ENCODE results near the gene AVP. TPM values are rescaled to one million over a fixed set of nuclear protein-coding genes. Genes with fewer than 3 reads are reported as not detected.
A peak's percentile ranks its signal among the peaks of the same experiment; 100 is the strongest.

The AVP gene
- total and polyA plus RNA-seq, 2 of the 13 experiments (the other 11 are each of a cell fraction or from before 2014, with no cell fraction given): 0.12 TPM; not detected in 1

GRCh38 chr20:3046677-3047462 is 37.7 kb downstream of the AVP start (continued):
- no peak for TF ChIP-seq TRIM22 (IDR thresholded peaks at IDR 0.05)
- no peak for TF ChIP-seq ZNF251 (CRISPR knock-in tag; IDR thresholded peaks at IDR 0.05)
- TF ChIP-seq ZSCAN25 (CRISPR knock-in tag; IDR thresholded peaks at IDR 0.05): 0 out of 2 replicates have a peak, but pooled peaks have one; percentile 6
- peak; percentile 62 for TF ChIP-seq NFYB (CRISPR knock-in tag; IDR thresholded peaks at IDR 0.05)
- TF ChIP-seq TBX2 (CRISPR knock-in tag; IDR thresholded peaks at IDR 0.05; ENCODE audit: borderline replicate concordance): no peak
- peak; percentile 35; the same call in 1 of the 2 replicates for TF ChIP-seq ISL2 (CRISPR knock-in tag; IDR thresholded peaks at IDR 0.05)
- 0 out of 2 replicates have a peak, but pooled peaks have one; percentile 35 for TF ChIP-seq STAT6 (CRISPR knock-in tag; IDR thresholded peaks at IDR 0.05; ENCODE audit: borderline replicate concordance)
- no peak for TF ChIP-seq GATAD1 (CRISPR knock-in tag; IDR thresholded peaks at IDR 0.05)
- TF ChIP-seq ZNF264 (CRISPR knock-in tag; IDR thresholded peaks at IDR 0.05): peak; percentile 35; the same call in 1 of the 2 replicates
- TF ChIP-seq RXRA (CRISPR knock-in tag; IDR thresholded peaks at IDR 0.05): no peak
- TF ChIP-seq, protein P1, sequence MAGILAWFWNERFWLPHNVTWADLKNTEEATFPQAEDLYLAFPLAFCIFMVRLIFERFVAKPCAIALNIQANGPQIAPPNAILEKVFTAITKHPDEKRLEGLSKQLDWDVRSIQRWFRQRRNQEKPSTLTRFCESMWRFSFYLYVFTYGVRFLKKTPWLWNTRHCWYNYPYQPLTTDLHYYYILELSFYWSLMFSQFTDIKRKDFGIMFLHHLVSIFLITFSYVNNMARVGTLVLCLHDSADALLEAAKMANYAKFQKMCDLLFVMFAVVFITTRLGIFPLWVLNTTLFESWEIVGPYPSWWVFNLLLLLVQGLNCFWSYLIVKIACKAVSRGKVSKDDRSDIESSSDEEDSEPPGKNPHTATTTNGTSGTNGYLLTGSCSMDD (CRISPR knock-in tag; IDR thresholded peaks at IDR 0.05): no peak
- no peak for TF ChIP-seq HDAC2 (CRISPR knock-in tag; IDR thresholded peaks at IDR 0.05)
- no peak for TF ChIP-seq RBM39 (IDR thresholded peaks at IDR 0.05; ENCODE audit: low read depth, low read length, poor library complexity, severe bottlenecking)
- TF ChIP-seq KMT2A (CRISPR knock-in tag; IDR thresholded peaks at IDR 0.05): peak; percentile 39; the same call in 1 of the 2 replicates
- TF ChIP-seq ZNF121 (CRISPR knock-in tag; IDR thresholded peaks at IDR 0.05): no peak
- peak; percentile 60 for TF ChIP-seq HNRNPLL (IDR thresholded peaks at IDR 0.05; ENCODE audit: low read depth, low read length, poor library complexity, severe bottlenecking)
- no peak for TF ChIP-seq BHLHE40 (IDR thresholded peaks at IDR 0.05; ENCODE audit: low read length)
- TF ChIP-seq KLF9 (CRISPR knock-in tag; IDR thresholded peaks at IDR 0.05; ENCODE audit: low read depth): no peak
- TF ChIP-seq SAFB2 (CRISPR knock-in tag; IDR thresholded peaks at IDR 0.05; ENCODE audit: borderline replicate concordance, low read depth): no peak
- TF ChIP-seq CBX5 (CRISPR knock-in tag; IDR thresholded peaks at IDR 0.05; ENCODE audit: borderline replicate concordance): peak; percentile 10; the same call in 1 of the 2 replicates
- no peak for TF ChIP-seq HOXD1 (CRISPR knock-in tag; IDR thresholded peaks at IDR 0.05)
- no peak for TF ChIP-seq ZNF607 (CRISPR knock-in tag; IDR thresholded peaks at IDR 0.05; ENCODE audit: borderline replicate concordance)
- TF ChIP-seq, protein P2, sequence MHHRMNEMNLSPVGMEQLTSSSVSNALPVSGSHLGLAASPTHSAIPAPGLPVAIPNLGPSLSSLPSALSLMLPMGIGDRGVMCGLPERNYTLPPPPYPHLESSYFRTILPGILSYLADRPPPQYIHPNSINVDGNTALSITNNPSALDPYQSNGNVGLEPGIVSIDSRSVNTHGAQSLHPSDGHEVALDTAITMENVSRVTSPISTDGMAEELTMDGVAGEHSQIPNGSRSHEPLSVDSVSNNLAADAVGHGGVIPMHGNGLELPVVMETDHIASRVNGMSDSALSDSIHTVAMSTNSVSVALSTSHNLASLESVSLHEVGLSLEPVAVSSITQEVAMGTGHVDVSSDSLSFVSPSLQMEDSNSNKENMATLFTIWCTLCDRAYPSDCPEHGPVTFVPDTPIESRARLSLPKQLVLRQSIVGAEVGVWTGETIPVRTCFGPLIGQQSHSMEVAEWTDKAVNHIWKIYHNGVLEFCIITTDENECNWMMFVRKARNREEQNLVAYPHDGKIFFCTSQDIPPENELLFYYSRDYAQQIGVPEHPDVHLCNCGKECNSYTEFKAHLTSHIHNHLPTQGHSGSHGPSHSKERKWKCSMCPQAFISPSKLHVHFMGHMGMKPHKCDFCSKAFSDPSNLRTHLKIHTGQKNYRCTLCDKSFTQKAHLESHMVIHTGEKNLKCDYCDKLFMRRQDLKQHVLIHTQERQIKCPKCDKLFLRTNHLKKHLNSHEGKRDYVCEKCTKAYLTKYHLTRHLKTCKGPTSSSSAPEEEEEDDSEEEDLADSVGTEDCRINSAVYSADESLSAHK (CRISPR knock-in tag; IDR thresholded peaks at IDR 0.05; ENCODE audit: borderline replicate concordance): no peak
- no peak for TF ChIP-seq ATF1 (CRISPR knock-in tag; IDR thresholded peaks at IDR 0.05)

Measured in HepG2 (cell line).